Measurements from ENCODE around the gene SLC39A11.
A peak's percentile ranks its signal among the peaks of the same experiment; 100 is the strongest.
"Not testable (repeated sequence)": the region's sequence is repeated elsewhere in the genome, so short reads cannot be mapped to it uniquely, and the experiment has no call there.

Gene SLC39A11

DNA sequence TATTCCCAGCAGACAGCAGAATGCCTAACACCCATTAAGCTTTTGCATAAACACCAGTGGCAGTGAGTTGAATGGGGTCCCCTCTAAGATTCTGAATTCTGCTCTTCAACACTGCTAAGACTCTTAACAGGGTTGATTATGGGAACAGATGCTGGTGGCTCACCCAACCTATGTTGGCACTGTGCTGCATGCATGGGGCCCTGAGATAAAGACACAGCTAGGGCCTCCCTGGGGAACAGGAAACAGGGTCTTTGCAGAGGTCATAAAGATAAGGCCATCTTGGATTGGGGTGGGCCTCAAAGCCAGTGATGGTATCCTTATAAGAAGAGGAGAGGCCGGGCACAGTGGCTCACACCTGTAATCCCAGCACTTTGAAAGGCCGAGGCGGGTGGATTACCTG lies 190.8 kb downstream of the SLC39A11 start:
- DNase-seq = no peak

DNA sequence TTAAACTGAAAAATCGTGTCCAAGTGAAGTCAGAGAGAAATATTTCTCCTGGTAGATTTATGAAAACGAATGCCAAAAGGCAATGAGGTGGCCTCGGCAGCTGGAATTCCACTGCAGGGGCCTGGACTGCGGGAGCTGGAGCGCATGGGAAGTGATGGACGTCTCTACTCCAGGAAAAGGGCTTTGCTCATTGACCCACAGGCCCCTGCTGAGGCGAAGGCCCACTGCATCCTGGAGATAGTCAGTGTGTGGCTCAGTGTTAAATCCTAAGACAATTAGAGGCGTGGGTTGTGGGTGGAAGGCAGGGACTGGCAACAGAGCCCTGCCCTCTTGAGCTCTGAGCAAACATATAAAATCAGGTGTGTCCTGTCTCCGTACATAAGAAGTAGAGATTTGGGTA lies 191.4 kb downstream of the SLC39A11 start:
- DNase-seq = no peak

DNA sequence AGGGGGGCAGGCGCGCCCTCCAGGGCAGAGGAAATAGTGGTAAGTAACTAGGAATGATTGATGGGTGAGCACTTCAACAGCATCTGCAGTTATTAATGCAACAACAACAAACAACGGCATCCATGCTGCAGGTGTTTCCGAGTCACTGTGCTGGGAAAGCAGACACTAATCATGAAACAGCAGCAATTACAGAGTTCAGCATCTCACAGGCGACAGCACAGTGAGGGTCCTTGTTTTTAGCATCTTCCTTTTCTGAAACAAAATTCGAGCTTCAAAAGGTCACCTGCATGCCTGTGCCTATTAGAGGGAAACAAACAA lies 191.9 kb downstream of the SLC39A11 start:
- DNase-seq = no peak

DNA sequence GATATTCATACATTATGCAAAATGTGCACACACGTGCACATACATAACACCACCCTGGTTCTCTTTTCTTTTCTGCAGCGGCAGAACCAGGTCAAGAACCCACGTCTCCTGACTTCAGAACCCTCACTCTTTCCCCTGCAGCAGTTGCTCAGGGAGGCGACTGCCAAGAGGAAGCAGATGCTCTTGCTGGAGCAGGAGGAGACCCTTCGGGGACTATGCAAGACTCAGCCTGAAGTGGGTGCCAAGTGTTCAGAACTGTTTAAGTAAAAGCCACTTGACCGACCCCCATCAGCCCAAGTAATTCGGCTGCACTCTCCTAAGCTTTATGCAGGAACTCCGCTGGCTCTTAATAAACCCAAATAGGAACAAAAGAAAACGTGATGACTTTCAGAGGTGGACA lies 193.8 kb downstream of the SLC39A11 start:
- no peak for DNase-seq

DNA sequence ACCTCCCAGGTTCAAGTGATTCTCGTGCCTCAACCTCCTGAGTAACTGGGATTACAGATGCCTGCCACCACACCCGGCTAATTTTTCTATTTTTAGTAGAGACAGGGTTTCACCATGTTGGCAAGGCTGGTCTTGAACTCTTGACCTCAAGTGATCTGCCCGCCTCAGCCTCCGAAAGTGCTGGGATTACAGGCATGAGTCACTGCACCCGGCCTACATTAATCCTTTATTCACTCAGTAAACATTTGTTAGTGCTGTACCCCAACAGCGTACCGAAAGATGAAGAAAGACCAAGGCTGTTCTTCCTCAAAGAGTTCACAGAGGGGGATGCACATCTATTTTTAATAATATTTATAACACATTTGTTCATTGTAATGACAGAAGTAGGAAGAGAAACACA lies 196.2 kb downstream of the SLC39A11 start:
- not testable (repeated sequence) for DNase-seq

DNA sequence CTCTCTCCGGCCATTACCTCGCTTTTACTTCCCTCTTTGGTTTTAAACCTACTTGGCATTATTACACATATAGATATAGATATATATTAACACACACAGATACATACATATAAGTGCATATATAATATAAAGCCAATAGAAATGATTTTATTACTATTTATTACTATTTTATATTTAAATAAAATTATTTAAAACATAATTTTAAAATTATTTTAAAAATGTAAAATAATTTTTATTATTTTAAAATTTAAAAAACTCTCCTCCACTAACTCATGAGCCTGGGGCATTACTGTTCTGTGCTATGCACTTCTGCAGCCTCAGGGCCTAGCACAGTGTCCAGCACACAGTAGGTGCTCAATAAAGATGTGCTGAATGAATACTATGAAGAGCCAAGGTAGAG lies 200.9 kb downstream of the SLC39A11 start:
- no peak for DNase-seq

DNA sequence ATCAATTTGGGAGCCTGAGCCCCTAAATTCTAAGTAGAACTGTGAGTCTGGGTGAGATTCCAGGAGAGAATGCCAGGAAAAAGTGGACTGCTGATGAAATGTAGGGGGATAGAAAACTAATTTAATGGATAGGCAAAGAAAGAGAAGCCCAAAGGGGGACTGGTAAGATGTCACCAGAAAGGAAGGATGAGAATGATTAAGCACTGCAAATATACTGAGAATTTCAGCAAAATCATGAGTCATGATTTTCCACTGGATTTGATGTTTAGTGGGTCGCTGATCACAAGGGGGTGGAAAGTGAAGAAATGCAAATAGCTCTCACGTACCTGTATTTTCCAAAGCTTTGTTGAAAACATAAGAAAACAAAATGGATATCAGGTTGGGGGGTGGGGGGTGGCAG lies 201.8 kb downstream of the SLC39A11 start:
- peak; percentile 16 for DNase-seq

DNA sequence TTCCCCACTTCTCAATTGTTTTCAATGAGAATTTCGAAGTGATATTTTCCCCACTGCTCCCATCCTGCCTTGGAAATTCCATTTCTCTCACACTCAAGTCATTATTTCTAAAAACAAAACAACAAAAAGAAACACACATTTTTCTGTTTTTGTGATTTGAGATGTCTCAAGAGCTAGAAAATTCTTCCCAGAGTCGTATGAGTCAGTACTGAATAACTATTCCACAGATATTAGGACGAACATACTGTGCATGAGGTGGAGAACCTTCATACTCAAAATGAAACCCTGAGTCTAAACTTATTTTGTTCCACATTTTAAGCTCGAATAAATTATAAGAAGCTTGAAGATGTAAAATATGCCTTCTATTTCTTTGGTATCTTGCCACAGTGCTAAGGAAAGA lies 204.6 kb downstream of the SLC39A11 start:
- no peak for DNase-seq

DNA sequence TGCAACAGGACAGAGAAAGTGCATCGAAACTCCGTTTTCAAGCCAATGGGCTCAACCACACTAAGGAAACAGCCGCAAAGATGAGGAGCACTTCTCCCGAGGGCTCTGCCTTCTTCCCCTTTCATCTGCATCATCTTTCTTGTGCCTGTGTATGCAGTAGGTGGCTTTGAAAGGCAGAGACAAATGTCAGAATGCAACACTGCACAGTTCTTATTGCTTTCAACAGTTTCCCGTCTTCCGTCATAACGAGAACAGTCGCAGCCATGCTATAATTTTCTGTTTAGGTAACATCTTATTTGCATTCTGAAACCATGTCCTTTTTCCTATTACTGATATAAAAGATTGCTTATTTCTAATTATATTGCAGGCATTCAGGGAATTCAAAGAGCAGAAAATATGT lies 205.2 kb downstream of the SLC39A11 start:
- peak; percentile 25 for DNase-seq

DNA sequence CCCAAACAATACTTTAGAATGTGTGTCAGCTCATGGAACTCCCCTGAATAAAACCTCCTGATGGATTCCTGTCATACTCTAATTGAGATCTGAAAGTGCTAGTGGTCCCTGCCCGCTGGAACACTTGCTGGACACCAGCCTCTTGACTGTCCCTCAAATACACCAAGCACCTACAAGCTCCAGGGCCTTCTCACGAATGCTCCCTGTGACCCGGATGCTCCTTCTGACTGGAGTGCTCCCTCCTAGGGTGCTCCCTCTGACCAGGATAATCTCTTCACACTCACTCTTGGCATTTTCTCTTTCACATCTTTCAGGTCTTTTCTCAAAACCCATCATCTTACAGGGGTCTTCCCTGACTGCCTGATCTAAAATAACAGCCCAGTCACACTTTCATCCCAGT lies 205.9 kb downstream of the SLC39A11 start:
- no peak for DNase-seq

DNA sequence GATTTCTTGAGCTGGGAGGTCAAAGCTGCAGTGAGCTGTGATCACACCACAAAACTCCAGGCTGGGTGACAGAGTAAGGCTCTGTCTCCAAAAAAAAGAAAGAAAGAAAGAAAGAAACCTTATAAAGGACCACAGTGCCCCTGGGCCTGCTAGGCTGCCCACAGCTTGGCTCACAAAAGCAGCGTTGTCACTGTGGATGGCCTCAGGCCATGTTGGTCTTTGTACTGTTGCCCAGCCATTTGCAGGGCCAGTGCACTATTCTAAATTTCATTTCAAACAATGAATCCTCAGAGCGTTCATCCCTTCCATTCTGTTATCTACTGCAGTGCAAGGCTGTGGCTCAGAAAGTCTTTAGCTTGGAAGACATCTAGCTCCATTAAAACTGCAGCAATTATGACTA lies 208.4 kb downstream of the SLC39A11 start:
- DNase-seq = no peak

DNA sequence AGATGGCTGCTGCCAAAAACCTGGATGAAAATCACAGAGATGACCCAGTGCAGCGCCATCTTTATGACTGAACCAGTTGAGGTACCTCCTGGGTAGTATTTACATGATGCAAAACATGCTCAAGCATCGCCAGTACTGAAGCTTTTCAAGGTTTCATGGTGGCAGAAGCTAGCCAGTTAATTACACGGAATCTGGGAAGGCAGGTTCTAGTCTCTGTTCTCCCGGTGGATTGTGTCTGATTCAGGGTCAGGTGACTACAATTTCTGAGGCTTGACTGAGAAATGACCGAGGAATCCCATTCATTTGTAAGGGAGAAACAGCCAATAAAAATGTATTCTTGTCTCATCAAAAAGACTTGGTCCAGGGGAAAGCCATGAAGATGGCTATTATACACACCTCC lies 209.1 kb downstream of the SLC39A11 start:
- DNase-seq = no peak

DNA sequence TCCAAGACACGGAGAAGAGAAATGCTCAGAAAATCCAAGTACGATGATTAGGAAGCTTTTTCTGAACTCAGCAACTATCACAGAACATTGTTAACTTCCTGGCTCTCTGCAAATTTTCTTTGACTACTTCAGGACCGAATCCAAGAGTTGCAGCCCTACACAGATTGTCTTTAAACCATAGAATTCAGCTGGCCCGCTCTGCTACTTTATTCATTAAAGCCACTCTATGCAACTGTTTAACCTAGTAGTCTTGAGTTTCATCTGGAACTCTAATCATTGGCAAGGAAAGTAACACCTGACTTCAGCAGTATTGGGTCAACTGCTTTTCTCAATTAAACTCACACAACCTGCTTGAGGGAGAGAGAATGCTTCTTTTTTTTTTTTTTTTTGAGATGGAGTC lies 210.1 kb downstream of the SLC39A11 start:
- no peak for DNase-seq

DNA sequence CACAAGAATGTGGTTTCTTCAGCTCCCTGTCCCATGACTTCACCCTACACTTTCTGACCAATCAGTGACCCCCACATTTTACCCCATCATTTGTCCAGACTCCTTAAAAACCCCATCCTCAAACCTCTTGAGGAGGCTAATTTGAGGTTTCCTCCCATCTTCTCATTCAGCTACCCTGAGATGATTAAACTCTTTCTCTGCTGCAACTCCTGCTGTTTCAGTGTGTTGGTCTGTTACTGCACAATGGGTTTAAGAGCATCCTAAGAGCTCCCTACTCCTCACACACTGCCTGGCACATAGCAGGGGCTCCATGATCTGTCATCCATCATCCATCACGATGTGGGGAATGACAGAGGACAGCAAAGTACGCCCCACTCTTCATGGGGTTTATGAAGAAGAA lies 212.6 kb downstream of the SLC39A11 start:
- DNase-seq = no peak

DNA sequence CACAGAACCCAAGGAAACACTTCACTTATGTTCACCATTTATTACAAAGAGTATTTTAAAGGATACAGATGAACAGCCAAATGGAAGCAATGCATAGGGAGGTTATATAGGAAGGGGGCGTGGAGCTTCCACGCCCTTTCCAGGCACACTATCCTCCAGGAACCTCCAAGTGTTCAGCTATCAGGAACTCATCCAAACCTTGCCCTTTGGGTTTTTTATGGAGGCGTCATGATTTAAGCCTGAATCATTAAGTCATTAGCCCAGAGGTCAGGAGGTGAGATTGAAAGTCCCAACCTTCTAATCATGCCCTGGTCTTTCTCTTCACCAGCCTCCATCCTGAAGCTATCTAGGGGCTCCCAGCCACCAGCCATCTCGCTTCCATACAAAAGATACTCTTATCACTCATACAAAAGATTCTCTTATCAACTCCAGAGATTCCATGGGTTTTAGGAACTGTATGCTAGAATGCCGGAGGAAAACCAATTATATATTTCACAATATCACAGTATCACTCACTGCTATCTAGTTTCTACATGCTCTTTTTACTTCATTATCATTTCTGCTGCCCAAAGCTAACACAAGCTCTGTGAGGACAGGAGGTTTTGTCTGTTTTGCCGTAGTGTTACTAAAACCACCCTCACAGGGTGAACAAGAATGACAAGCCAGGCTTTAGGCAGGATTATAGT lies 213.4 kb downstream of the SLC39A11 start:
- no peak for DNase-seq

DNA sequence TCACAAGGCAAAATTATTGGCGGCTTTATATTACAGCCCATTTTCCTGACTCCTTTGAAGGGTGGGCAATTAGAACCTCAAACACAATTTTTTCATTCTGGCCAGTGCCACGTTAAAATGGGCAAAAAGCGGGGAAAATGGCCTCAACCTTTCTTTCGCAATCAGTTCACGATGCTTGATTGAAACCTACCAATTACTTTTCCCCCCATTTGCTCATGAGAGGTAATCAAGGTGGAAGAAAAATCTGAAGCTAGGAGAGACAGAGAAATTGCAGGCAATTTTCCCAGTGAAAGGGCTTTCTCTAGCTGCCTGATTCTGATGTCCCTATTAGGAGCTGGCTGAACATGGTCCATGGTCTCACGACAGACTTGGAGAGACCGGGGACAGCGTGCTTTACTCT lies 215.1 kb downstream of the SLC39A11 start:
- no peak for DNase-seq

DNA sequence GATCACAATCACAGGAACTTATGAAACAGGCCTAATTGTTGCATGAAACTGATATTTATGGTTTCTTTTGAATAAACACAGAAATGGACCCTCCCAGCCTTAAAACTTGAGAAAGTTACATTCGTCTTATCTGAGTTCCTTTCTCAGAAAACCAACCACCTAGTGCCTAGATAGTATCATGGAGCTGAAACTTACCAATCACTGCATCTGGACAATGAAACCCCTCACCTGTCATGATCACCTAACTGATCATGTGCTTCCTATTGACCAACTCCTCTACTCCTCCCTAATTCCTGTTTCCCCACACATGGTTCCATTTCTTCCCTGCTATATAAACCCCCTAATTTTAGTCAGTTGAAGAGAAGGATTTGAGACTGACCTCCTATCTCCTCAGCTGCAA lies 216.1 kb downstream of the SLC39A11 start:
- DNase-seq = no peak

DNA sequence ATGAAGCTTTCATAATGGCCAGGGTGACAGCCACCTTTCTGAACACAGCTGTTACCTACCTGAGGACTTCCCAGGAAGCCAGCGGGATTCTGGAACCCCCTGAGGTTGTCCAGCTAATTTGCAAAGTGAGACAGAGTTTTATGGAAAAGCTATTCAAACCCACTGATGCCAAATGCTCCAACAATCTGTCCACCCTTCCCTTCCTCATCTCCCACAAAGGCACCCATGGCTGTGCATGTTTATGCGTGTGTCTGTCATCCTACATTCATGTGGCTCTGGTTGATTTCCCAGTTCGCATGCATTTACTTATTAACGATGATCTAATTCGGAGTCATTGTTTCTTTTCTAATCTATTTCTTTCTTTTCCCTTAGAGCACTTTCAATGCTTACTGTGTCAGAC lies 217.1 kb downstream of the SLC39A11 start:
- DNase-seq = no peak

DNA sequence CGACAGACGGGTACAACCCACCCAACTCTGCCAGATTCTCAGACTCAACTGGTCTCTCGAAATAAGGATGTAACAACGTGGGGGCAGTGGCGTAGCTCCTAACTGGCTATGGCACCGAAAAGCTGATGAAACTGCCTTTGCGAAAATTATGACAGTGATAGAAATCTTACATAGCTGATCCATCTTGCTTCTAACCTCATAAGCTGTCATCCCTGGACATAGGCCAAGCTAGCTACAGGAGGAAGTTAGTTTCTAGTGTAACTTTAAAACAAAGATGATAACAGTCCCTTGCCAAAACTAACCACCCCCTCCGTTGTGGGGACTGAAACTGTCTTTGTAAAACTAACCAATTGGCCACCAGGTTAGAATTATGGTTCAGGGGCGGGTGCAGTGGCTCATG lies 220.1 kb downstream of the SLC39A11 start:
- no peak for DNase-seq

DNA sequence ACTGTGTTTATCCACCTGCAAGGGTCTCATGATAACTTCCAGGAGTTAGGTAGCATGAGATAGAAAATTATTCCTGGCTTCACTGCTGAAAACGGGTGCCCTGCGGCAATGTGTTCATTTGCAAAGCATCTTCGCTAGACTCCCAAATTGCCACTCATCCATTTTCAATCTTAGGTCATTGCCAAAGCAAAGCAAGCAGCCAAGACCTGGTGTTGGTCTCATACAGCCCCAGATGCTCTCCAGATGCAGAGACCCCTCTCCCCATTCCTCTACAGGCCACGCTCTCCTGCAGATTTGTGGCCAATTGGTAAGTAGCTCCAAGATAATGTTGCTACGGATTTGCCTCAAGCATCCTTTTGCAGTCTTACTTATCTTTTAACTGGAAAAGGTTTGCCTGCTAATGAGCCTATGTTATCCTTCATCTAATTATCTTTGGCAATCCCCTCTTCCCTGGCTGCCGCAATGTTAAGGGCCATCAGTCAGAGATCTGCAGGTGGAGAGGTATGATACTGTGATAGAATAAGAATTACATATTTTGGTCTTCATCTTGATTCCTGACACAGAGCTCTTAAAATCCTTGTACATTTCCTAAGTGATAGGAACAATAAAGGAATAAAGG lies 222.0 kb downstream of the SLC39A11 start:
- DNase-seq = no peak

DNA sequence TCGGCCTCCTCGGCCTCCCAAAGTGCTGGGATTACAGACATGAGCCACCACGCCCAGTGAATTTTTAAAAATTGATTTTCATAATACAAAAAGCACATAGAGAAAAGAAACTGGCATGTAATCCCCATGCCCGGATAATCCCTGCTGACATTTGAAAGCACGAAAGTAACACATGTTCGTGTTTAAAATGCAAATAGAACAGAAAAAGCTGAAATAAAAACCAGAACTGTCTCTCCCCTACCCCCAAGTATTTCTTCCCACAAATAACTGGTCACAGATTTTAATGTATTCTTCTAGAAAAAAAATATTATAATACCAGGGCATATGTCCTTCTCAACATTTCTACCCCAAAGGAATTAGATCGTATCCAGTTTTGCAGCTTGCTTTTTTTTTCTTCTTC lies 222.9 kb downstream of the SLC39A11 start:
- DNase-seq = no peak

DNA sequence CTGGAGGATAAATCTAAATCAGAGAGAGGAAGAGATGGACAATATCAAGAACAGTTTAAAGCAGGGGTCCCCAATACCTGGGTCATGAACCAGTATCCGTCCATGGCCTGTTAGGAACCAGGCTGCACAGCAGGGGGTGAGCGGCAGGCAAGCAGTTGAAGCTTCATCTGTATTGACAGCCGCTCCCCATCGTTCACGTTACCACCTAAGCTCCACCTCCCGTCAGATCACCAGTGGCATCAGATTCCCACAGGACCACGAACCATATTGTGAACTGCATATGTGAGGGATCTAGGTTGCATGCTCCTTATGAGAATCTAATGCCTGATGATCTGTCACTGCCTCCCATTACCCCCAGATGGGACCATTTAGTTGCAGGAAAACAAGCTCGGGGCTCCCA lies 226.5 kb downstream of the SLC39A11 start:
- DNase-seq = no peak

DNA sequence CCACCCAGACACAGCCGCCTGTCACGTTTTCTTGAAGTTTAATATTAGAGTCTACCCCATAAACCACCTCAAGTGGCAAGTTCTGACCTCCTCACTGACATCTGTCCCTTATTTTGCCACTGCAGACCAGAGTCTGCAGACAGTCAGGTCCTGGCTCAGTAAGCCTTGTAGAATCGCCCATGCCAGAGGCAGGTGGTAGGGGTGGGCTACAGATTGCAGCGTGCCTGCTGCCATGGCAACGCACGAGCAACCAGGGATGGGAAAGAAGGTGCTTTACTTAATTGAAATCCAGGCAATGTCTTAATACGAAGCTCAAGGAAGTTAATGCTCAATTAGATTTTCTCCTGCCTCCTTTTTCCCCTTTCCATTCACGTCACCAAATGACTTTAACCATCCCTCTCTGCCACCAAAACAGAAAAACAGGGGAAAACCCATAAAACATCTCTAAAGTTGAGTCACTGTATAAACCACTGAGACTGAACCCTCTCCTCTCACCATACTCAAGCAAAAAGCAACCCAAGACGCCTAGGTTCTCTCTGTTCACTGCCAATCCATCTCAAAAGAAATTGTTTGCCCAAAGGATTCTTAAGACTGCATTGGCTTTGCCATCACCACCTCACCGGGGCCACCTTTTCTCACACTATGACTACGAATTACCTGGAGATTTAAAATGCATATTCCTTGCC lies 228.8 kb downstream of the SLC39A11 start:
- peak; percentile 71 for DNase-seq

DNA sequence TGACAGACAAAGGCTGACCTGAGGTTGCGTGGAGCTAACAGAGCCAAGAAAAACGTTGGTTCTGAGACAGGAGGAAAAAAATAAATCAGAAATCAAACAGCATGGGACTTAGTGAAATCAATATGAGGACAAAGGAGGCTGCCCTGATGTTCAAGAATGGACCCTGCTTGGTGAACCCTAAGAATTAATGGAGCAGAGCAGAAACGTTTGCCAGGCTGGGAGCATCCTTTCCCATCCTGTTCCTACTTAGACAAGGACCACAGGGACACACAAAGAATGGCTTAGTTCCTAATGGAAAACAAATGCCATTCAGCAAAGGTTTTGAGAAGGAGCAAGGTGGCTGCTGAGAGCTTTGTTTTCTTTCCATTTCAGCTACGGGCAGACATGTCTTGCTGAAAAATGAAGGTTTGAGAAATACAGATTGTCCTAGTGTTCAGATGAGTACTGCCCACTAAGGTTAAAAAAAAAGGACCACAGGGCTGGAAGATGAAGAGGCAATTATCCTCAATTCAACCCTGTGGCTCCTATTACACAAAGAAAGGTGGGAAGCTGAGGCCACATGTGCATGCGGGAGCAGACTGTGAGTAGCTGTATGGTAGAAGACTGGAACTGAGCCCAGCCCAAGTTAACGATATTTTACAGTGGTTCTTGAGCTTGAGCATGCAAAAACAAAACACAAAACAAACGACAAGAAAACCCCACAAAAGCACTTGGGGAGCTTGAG lies 230.1 kb downstream of the SLC39A11 start:
- no peak for DNase-seq
